Fibroblast of villous mesenchyme (primary cell): ENCODE measurements around the gene CASP2. TPM values are rescaled to one million over a fixed set of nuclear protein-coding genes. Genes with fewer than 3 reads are reported as not detected.

ENCODE experiments used
- DNase-seq: peaks from one replicate; pipeline ENCODE4 v3.0.0-alpha.2; 2010; ENCODE audit warnings: low read depth
- H3K4me3 ChIP-seq: 2 replicates; pipeline ENCODE4 v1.5.1; 2011; ENCODE audit warnings: low read depth, mild to moderate bottlenecking, low read length
- total RNA-seq: library from RNA; depleted of rRNA; stranded (reverse); fragments of >200 nt; gene quantifications from 2 replicates; pipeline ENCODE4 v1.2.3, GENCODE V29; 2012
- TF ChIP-seq, protein P1 (sequence below): IDR thresholded peaks from 2 replicates; pipeline ENCODE4 v1.5.1; 2012; ENCODE audit warnings: low read depth, mild to moderate bottlenecking, low read length; ENCODE audit not compliant: insufficient read depth

The CASP2 gene
- total RNA-seq, 1 donor = 16.0 TPM

DNA sequence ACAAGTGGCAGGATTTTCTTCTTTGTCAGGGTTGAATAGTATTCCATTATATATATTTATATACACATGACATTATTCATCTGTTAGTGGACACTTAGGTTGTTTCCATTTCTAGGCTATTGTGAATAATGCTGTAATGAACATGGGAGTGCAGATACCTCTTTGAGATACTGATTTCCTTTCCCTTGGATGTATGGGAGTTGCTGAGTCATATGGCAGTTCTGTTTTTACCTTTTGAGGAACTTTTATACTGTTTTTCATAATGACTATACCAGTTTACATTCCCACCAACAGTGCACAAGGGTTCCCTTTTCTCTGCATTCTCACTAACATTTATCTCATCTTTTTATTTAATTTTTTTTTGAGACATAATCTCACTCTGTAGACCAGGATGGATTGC, 26.0 kb downstream of the CASP2 start:
- TF ChIP-seq, protein P1, sequence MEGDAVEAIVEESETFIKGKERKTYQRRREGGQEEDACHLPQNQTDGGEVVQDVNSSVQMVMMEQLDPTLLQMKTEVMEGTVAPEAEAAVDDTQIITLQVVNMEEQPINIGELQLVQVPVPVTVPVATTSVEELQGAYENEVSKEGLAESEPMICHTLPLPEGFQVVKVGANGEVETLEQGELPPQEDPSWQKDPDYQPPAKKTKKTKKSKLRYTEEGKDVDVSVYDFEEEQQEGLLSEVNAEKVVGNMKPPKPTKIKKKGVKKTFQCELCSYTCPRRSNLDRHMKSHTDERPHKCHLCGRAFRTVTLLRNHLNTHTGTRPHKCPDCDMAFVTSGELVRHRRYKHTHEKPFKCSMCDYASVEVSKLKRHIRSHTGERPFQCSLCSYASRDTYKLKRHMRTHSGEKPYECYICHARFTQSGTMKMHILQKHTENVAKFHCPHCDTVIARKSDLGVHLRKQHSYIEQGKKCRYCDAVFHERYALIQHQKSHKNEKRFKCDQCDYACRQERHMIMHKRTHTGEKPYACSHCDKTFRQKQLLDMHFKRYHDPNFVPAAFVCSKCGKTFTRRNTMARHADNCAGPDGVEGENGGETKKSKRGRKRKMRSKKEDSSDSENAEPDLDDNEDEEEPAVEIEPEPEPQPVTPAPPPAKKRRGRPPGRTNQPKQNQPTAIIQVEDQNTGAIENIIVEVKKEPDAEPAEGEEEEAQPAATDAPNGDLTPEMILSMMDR = no peak
- H3K4me3 ChIP-seq = no peak overlapping the region
- DNase-seq = no peak

DNA sequence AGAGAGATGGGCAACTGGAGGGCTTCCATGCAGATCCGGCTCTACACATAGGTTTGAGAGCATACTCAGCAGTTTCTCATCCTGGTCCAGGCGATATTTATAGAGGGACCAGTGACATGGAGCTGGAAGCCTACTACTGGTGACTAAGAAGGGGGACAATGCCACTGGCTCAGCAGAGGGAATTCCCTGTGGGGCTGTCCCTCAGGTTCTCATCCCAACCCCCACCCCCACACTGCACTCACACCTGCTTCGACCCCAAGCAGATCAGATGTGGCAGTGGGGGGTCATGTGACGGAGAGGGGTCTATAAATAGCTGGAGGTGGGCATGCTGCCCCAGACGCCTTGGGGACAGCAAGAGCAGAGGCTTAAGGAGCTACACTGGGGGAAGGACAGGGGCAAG, 27.6 kb downstream of the CASP2 start, which contains the start of gene CLCN1:
Gene CLCN1 (plus strand): TSS at position 336 of the 400 bp plus-strand sequence. CDS start 102 bp downstream, outside the sequence.
- TF ChIP-seq, protein P1 = no peak
- H3K4me3 ChIP-seq = no peak within 1 kb of the TSS
- no peak for DNase-seq

DNA sequence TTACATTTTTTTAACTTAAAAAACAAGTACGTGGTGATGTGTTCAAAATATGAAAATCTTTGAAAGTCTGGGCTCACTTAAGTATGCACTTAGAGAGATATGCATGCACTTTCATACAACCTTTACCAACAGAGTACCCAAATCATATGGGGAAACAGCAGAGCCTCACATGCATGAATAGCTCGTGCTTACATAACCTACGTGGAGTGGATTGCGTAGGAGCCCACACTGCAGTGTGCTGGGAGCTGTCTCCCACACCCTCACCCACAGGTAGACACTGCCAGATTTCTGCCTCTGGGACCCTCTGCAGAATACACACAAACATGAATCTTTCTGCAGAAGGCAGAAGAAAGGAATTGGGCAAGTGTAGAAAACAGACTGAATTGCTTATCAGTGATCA, 28.3 kb downstream of the CASP2 start:
- TF ChIP-seq, protein P1 = no peak
- no peak overlapping the region for H3K4me3 ChIP-seq

DNA sequence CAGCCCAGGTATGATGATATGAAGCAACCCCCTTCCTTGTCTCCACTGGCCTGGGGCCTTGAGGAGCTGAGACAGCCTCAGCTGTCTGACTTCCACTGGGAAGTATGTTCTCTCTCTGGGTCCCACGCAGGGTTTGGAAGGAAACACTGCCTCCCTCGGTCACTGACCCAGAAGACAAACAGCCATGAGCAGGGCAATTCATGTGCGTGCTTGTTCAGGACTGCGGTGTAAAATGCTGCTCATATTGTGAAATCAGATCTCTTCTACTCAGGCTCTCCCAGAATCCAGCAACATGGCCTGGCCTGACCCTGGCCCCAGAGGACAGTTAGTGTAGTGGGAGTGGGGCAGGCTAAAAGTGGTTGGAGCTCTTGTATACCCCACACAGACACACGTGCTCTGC, 30.5 kb downstream of the CASP2 start:
- DNase-seq = peak; percentile 91
- TF ChIP-seq, protein P1 = no peak

More for the DNA sequence above, 28.3 kb downstream of the CASP2 start:
- no peak for DNase-seq

DNA sequence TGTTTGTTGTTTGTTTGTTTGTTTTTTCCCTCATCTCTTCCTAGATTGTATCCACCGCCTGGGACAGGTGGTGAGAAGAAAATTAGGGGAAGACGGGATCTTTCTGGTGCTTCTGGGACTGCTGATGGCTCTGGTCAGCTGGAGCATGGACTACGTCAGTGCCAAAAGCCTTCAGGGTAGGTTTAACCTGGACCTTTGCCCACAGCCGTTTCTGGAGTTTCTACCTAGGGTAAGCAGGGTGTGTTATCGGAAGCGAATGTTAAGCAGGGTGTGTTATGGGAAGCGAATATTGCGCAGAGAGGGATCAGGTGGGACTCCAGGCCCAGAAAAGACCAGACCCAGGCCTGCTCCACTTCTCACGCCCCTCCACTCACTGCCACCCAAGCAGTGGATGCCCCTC, 32.5 kb downstream of the CASP2 start:
- no peak for DNase-seq

More for the DNA sequence above, 30.5 kb downstream of the CASP2 start:
- no peak overlapping the region for H3K4me3 ChIP-seq

DNA sequence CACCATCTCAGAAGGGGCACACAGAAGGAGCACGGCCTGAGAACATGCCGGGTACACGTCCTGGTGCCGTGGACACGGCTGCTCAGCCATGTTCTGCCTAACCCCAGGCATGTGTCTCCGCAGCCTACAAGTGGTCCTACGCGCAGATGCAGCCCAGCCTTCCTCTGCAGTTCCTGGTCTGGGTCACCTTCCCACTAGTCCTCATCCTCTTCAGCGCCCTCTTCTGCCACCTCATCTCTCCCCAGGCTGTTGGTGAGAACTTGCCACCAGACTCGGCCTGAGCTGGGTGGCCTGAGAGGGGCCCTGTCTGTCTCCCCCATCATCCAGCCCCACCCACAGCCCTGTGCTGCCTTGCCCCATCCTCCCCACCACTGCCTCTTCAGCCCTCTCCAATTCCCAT, 33.1 kb downstream of the CASP2 start:
- TF ChIP-seq, protein P1 = no peak
- no peak overlapping the region for H3K4me3 ChIP-seq
- DNase-seq = no peak

More for the DNA sequence above, 32.5 kb downstream of the CASP2 start:
- TF ChIP-seq, protein P1 = no peak
- no peak overlapping the region for H3K4me3 ChIP-seq

DNA sequence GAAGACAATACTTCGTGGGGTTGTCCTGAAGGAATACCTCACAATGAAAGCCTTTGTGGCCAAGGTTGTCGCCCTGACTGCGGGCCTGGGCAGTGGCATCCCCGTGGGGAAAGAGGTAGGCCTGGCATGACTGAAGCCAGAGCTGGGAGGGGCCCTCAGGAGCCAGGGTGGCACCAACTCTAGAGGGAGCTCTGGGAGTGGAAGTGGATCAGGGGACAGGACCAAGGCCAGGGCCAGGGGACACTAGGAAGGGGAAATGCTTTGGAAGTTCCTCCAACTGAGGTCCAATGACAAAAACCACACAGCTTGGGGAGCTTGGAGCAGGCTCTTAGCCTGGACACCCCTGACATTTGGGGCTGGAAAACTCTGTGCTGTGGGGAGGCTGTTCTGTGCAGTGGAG, 33.6 kb downstream of the CASP2 start:
- no peak overlapping the region for H3K4me3 ChIP-seq
- no peak for DNase-seq
- TF ChIP-seq, protein P1 = peak; percentile 9
